Left renal pelvis (tissue), 4 donors: ENCODE data around the gene ELOVL2. TPM values are rescaled to one million over a fixed set of nuclear protein-coding genes. Genes with fewer than 3 reads are reported as not detected.

ENCODE experiments used
- DNase-seq, 4 donors: peaks; one replicate each; pipeline ENCODE4 v3.0.0-alpha.2; 2013; ENCODE audit warnings: low read depth in 4 of 4, low spot score in 3 of 4
- polyA plus RNA-seq, 4 donors: library from polyadenylated mRNA; unstranded; fragments of 120-200 nt; gene quantifications; one replicate each; pipeline ENCODE4 v1.2.1, GENCODE V29; 2013; ENCODE audit not compliant: insufficient read length in 4 of 4

The ELOVL2 gene
- polyA plus RNA-seq, 4 donors: 4.8 to 10.6 (median 10.0) TPM

DNA sequence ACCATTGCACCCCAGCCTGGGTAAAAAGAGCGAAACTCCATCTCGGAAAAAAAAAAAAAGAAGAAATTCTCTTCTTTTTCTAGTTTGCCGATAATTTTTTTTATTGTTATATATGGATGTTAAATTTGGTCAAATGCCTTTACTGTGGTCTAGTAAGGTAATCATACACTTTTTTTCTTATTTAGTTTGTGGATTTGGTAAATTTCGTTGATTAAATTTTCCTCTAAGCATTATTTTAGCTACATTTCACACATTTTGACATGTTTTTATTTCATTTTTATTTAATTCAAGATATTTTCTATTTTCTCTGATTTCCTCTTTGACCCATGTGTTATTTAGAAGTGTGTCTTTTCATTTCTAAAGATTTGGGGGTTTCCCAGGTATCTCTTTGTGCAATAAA is 18.0 kb upstream of the ELOVL2 start:
- DNase-seq: no peak

DNA sequence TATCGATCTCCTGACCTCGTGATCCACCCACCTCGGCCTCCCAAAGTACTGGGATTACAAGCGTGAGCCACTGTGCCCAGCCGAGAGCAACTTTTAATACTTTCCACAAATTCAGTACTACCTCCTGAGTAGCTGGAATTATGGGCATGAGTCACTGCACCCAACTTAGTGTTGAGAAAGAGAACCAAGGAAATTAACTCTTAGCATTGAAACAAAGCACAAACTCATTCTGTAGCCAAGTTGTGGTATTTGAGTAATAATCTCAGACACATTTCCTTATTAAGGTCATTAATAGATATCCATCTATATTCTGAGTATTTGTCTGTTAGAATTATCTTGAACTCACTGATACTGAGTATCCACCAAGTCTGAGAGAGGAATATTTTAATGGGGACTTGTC is 14.3 kb upstream of the ELOVL2 start:
- no peak for DNase-seq

GRCh38 chr6:11056871-11057270 is 12.8 kb upstream of the ELOVL2 start:
- DNase-seq: no peak

- DNase-seq: no peak
These were observed 11.1 kb upstream of the ELOVL2 start for GRCh38 chr6:11055127-11055627.

GRCh38 chr6:11054722-11055121 is 10.6 kb upstream of the ELOVL2 start:
- DNase-seq: no peak

GRCh38 chr6:11053307-11053706 is 9.2 kb upstream of the ELOVL2 start:
- no peak for DNase-seq

DNA sequence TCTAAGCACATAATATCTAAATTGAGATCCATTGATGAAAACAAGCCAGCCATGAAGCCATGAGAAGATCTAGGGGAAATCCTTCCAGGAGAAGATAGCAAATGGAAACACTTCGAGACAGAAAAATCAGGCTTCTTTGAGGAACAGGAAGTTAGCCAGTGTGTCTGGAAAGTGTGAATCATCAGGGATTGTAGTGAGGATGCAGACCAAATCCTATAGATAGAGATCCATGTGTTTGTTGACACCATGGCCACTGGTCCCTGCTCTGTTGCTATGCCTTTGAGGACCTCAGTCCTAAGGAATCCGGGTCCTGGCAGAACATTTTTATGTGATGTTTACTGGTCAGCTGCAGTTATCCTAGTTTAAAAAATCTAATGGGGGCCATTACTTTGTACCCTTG is 6.6 kb upstream of the ELOVL2 start:
- DNase-seq: no peak

DNA sequence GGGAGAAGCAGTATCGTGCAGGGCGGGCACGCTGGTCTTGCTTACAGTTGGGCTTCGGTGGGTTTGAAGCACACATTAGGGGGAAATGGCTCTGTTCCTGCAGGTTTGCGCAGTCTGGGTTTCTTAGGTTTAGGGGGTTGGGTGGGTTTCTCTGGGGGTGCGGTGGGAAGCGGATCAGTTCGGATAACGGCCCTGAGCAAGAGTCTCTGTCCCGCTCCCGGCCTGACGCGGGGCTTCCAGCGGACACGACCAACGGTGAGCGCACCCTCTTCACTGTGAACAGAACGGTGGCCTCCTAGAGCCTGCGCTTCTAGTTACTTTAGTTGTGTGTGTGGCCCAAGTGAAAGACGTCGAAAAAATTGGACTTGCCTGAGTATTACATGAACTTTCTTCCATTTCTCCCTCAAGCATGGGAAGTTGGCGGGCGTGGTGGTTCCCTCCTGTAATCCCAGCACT is 635 bp upstream of the ELOVL2 start:
- no peak for DNase-seq

DNA sequence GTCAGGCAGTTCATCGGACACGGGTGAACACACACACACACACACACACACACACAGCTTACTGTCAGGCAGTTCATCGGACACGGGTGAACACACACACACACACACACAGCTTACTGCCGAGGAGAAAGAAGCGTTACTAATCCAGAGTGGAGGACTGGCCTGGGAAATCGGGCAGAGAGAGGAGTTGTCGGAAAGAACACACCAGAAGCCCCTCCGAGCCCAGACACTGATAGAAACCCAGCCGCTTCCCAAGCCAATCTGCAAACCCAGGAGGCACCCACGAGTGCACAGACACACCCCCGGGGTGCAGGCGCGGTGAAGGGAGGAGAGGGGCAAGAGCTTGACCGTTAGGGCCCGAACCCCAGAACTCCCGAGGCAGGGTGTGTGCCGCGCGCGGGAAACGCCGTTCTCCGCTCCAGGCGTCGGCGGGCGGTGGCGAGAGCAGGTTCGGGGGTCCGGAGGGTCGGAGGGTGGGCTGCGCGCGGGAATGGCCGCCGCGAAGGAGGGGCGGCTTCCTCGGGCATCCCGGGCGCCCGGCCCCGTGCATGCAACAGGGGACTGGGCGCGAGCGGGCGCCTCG is 636 bp downstream of the ELOVL2 start:
- peak in 2 of 4 donors; percentile 41 to 68 for DNase-seq

GRCh38 chr6:11042750-11043377 is 1.2 kb downstream of the ELOVL2 start:
- DNase-seq: peak in 1 of 4 donors; percentile 50

DNA sequence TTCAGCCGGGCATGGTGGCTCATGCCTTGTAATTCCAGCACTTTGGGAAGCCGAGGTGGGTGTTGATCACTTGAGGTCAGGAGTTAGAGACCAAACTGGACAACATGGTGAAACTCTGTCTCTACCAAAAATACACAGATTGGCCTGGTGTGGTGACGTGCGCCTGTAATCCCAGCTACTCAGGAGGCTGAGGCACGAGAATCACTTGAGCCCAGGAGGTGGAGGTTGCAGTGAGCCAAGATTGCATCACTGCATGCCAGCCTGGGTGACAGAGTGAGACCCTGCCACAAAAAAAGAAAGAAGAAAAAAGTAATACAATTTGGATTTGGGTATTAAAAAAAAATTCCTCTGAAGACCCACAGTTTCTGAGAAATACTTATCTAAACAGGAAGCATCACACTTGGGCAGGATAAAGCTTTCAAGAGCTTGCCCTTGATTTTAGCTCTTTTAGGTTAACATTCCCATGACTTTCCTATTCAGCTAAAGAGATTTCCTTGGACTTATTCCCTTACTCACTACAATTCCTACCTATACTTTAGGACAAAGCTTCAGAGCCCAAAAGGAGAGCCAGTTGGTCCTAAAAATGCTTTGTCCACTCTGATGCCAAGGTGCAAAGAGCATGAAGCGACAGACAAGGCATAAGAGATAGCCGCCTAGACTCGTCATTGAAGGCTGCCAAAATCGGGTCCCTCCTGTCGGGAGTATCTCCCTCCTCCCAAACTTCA is 1.9 kb downstream of the ELOVL2 start:
- no peak for DNase-seq

GRCh38 chr6:11040134-11040533 is 4.0 kb downstream of the ELOVL2 start:
- no peak for DNase-seq

- DNase-seq: no peak
These were observed 5.1 kb downstream of the ELOVL2 start for GRCh38 chr6:11039040-11039439.

DNA sequence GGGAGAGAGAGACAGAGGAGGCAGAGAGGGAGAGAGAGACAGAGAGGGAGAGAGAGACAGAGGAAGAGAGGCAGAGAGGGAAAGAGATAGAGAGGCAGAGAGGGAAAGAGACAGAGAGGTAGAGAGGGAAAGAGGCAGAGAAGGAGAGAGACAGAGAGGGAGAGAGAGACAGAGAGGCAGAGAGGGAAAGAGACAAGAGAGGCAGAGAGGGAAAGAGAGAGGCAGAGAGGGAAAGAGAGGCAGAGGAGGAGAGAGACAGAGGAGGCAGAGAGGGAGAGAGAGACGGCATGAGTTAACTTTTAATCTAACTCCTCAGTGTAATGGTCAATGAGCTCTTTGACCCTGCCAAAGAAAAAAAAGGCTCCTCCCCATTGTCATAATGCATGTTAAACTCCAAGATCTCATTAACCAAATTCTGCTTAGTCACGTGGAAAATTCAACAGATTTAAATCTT is 7.1 kb downstream of the ELOVL2 start:
- no peak for DNase-seq

GRCh38 chr6:11036351-11036740 is 7.8 kb downstream of the ELOVL2 start:
- no peak for DNase-seq

DNA sequence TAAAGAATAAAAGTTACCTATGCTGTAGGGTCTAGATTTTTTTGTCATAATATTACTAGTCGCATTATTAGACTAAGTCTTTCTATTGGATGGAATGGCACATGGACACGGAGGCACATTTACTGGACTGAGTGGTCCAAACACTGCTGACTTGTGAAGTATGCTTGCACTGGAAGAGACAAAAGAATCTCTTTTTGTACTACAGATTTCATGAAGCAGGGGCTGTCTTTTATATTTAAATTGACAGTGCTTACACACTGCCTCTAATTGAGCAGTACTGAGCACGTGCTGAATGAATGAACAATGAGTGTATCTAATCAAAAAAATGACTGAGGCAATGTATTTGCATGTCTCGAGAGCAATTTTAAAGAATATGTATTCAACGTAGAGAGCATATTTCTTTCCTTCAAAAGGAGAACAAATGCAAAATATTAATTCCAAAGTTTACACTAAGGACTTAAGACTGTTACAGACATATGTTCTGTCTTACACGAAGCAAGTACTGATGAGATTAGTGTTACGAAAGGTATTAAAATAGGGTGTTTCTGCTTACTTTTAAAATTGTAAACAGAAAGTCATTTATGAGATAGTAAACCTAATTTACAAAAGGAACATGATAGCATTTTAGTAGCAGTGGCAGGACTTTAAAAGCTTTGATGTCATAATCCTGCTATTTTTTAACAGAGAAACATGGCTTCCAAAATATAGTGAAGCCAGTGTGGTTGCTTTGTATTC is 8.3 kb downstream of the ELOVL2 start:
- no peak for DNase-seq

DNA sequence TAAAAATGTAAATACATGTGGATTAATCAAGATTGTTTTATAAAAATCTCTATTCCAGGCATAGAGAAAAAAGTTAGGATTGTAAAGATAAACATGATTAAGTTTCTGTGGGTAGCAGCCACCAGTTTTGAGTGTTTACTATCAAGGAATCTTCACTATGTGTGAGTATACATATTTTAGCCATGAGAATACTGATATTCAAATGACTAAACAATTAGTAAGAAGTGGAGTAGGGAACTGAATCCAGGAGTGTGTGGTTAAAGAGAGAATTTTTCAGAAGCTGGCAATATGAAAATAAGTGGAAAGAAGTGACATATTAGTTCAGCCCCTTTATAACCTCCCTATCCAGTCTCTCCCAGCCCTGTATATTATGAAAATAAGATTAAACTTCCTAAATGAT is 10.3 kb downstream of the ELOVL2 start:
- DNase-seq: no peak

GRCh38 chr6:11030904-11031303 is 13.2 kb downstream of the ELOVL2 start:
- no peak for DNase-seq

DNA sequence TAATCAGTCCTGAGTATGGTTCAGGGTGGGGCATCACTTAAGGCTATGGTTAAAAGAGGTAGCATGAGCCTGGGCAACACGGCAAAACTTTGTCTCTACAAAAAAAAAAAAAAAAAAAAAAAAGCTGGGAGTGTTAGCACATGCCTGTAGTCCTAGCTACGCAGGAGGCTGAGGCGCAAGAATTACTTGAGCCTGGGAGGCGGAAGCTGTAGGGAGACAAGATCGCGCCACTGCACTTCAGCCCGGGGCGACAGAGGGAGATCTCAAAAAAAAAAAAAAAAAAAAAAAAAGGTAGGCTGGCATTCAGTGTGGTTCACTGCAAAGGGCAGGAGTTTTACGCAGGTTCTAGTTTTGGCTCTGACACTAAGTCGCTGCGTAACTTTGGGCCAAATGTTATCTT is 15.1 kb downstream of the ELOVL2 start:
- DNase-seq: no peak

DNA sequence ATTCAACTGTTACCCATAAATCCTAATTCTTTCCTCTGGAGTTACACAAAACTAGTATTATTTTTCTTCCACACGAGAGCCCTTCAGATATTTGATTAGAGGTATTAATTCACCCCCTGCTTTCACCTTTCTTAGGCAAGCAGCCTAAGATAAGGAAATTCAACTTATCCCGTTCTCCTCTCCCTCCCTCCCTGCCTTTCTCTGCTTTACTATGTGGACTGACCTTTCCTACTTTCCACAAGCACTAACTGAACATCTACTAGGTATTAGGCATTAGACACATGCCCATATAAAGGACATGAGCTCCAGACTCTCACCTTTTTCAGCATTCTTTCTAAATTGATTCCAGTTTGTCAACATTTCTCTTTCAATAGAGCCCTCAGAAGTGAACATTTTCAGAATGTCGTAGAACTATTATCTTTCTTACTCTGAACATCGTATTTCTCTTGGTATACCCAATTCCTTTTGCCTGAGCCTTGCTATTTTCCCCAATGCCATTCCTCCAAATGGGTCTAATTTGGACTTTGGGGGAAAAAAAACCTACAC is 16.5 kb downstream of the ELOVL2 start:
- no peak for DNase-seq
